Forelimb muscle (tissue), 1 donor: ENCODE measurements around the gene B3GNT5. TPM values are rescaled to one million over a fixed set of nuclear protein-coding genes. Genes with fewer than 3 reads are reported as not detected.

Experiments
- DNase-seq: peaks from one replicate; pipeline ENCODE4 v3.0.0-alpha.2; 2013; ENCODE audit warnings: low read depth
- polyA plus RNA-seq: library from polyadenylated mRNA; unstranded; fragments of 120-200 nt; gene quantifications from one replicate; pipeline ENCODE4 v1.2.1, GENCODE V29; 2013; ENCODE audit not compliant: insufficient read length

B3GNT5 gene
- polyA plus RNA-seq, result 9.2 TPM

GRCh38 chr3:183252973-183253527 is at the start of gene B3GNT5:
Gene B3GNT5, plus strand, starts transcription at chr3:183253253. Its CDS starts 16,546 bp downstream, at chr3:183269799.
- no peak for DNase-seq

- DNase-seq, result no peak
Observed at GRCh38 chr3:183203670-183204069, 49.4 kb upstream of the B3GNT5 start.

GRCh38 chr3:183208260-183208659 is 44.8 kb upstream of the B3GNT5 start:
- DNase-seq, result no peak

GRCh38 chr3:183208800-183209199 is 44.3 kb upstream of the B3GNT5 start:
- DNase-seq, result no peak

GRCh38 chr3:183210341-183210740 is 42.7 kb upstream of the B3GNT5 start:
- DNase-seq, result no peak

GRCh38 chr3:183210862-183211341 is 42.2 kb upstream of the B3GNT5 start:
- DNase-seq, result no peak

- no peak for DNase-seq
Observed at GRCh38 chr3:183211352-183211751, 41.7 kb upstream of the B3GNT5 start.

- DNase-seq, result no peak
Observed at GRCh38 chr3:183212096-183212495, 41.0 kb upstream of the B3GNT5 start.

GRCh38 chr3:183212565-183212964 is 40.5 kb upstream of the B3GNT5 start:
- peak; percentile 26 for DNase-seq

GRCh38 chr3:183213415-183214276 is 39.4 kb upstream of the B3GNT5 start:
- no peak for DNase-seq

GRCh38 chr3:183214277-183214612 is 38.8 kb upstream of the B3GNT5 start:
- DNase-seq, result no peak

- no peak for DNase-seq
Observed at GRCh38 chr3:183215591-183216202, 37.4 kb upstream of the B3GNT5 start.

- no peak for DNase-seq
Observed at GRCh38 chr3:183217548-183218332, 35.3 kb upstream of the B3GNT5 start.

GRCh38 chr3:183218826-183219225 is 34.2 kb upstream of the B3GNT5 start:
- no peak for DNase-seq

GRCh38 chr3:183220828-183221227 is 32.2 kb upstream of the B3GNT5 start:
- DNase-seq, result no peak

GRCh38 chr3:183222631-183223235 is 30.3 kb upstream of the B3GNT5 start:
- no peak for DNase-seq

GRCh38 chr3:183224180-183224970 is 28.7 kb upstream of the B3GNT5 start:
- DNase-seq, result no peak

GRCh38 chr3:183226333-183226890 is 26.6 kb upstream of the B3GNT5 start:
- no peak for DNase-seq

GRCh38 chr3:183227586-183227985 is 25.5 kb upstream of the B3GNT5 start:
- DNase-seq, result no peak

GRCh38 chr3:183229178-183229577 is 23.9 kb upstream of the B3GNT5 start:
- no peak for DNase-seq
